HuH-7 (cell line): ENCODE data around the gene GPS2.

Experiments
- DNase-seq: peaks from one replicate; pipeline ENCODE4 v3.0.0; 2011; ENCODE audit warnings: low spot score

The GPS2 gene

DNA sequence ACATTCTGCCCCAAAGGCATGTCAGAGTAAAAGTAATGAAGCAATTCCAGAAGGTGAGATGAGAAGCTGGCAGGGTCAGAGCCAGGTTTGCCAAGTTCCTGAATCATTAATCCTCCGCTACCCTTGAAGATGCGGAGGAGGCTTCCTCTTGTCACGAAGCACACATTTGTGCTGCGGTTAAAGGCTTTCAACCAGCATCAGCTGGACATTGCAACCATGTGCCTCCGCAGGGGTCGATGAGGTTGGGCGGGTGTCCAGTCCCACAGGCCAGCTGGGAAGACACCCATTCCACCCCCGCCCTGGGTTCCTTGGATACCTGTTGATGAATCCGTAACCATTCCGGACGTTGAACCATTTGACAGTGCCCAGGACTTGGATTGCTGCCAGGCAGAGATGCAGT, 22.0 kb downstream of the GPS2 start:
- DNase-seq = no peak

DNA sequence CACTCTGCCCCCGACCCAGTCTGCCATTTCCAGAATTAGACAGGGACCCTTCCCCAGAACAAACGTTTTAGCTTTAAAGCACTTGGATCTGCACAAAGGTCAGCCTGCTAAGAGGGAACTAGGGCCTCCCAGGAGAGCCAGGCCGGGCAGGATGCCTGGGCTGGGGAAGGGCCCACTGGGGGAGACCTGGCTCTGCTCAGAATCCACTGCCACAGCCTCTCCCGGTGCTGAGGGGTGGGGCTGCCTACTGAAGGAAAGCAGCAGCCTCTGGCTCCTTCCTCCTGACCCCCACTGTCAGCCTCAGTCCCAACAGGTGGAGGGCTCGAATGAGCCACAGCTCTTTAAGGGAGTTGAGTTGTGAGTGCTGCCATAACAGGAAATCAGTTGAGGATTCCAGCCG, 22.4 kb downstream of the GPS2 start:
- no peak for DNase-seq

- DNase-seq = no peak
These were observed 23.0 kb downstream of the GPS2 start for GRCh38 chr17:7292194-7292593.

GRCh38 chr17:7290685-7291084, 24.5 kb downstream of the GPS2 start:
- no peak for DNase-seq

- no peak for DNase-seq
These were observed 25.0 kb downstream of the GPS2 start for GRCh38 chr17:7290166-7290565.

DNA sequence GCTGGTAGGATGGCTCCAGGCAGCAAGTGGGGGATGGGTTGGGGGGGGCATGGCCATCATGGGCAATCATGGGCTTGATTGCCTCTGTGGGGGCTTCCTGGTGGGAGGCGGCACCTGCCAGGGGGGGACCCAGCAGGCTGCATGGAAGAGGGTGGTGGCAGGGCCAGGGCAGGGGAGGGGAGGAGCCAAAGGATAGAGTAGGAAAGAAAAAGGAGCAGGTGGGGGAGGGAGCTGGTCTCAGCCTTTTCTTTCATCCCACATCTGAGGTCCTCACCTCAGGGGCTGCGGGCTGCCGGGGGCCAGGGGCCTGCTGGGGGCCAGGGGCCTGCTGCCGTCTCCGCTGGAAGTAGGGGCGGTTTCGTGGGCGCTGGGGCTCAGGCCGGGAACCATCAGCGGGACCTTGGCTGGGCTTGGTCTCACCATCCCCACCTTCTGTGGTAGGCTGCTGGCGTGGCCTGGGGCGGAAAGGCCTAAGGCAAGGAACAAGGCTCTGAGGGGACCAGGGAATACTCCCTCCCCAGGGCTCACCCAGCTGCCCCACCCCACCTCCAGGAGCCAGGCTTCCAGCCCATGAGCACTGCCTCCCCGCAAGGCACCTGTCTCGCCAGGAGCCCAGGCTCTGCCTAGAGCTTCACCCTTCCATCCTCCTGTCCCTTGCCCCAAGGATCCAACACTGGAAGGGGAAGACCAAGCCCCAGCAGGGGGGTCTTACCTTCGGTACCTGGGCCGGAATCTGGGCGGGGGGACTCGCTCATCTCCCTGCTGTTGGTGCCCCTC, 25.7 kb downstream of the GPS2 start:
- no peak for DNase-seq

- DNase-seq = no peak
These were observed 29.5 kb downstream of the GPS2 start for GRCh38 chr17:7285679-7286078.

DNA sequence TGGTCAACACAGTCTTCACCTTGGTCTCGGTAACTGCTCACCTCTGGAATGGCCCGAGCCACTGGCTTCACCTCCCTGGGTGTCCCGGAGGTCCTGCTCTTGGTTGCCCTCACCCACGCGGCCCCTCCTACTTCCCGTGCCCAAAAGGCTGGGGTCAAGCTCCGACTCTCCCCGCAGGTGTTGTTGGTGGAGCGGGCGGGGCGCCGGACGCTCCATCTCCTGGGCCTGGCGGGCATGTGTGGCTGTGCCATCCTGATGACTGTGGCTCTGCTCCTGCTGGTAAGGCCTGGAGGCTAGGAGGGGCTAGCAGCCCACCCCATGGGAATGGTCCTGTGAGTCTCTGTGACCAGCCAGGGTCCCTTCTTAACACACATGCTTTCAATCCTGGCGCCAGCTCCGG, 30.2 kb downstream of the GPS2 start:
- DNase-seq = no peak

DNA sequence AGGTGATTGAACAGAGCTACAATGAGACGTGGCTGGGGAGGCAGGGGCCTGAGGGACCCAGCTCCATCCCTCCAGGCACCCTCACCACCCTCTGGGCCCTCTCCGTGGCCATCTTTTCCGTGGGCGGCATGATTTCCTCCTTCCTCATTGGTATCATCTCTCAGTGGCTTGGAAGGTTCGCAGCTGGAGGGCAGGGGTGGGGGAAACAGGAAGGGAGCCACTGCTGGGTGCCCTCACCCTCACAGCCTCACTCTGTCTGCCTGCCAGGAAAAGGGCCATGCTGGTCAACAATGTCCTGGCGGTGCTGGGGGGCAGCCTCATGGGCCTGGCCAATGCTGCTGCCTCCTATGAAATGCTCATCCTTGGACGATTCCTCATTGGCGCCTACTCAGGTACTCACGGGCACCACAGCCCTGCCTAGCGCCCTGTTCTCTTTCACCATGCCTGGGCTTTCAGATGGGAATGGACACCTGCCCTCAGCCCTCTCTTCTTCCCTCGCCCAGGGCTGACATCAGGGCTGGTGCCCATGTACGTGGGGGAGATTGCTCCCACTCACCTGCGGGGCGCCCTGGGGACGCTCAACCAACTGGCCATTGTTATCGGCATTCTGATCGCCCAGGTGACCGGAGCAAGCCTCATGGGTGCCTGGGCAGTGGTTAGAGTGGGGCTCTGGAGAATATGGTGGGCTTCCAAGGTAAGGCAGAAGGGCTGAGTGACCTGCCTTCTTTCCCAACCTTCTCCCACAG, 31.5 kb downstream of the GPS2 start:
- DNase-seq = no peak

DNA sequence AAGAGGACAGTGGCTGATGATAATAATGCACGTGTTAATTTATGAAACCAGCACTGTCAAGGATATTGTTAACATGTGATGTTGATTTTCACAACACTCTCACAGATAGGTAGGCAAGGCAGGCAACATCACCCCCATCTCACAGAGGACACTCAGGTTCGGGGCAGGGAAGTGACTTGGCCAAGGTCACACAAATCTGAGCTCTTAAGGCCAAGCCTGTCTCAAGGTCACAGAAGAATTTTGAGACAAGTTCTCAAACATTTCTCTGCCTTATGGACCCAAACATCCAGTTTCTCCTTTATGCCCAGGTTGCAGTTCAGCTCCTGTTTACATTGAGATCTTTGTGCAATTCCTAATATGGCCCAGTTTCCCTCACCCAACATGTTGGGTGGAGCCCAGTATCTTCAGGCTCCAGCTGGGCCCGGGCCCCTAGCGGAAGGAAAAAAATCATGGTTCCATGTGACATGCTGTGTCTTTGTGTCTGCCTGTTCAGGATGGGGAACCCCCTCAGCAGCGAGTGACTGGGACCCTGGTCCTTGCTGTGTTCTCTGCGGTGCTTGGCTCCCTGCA, 32.3 kb downstream of the GPS2 start:
- DNase-seq = no peak

DNA sequence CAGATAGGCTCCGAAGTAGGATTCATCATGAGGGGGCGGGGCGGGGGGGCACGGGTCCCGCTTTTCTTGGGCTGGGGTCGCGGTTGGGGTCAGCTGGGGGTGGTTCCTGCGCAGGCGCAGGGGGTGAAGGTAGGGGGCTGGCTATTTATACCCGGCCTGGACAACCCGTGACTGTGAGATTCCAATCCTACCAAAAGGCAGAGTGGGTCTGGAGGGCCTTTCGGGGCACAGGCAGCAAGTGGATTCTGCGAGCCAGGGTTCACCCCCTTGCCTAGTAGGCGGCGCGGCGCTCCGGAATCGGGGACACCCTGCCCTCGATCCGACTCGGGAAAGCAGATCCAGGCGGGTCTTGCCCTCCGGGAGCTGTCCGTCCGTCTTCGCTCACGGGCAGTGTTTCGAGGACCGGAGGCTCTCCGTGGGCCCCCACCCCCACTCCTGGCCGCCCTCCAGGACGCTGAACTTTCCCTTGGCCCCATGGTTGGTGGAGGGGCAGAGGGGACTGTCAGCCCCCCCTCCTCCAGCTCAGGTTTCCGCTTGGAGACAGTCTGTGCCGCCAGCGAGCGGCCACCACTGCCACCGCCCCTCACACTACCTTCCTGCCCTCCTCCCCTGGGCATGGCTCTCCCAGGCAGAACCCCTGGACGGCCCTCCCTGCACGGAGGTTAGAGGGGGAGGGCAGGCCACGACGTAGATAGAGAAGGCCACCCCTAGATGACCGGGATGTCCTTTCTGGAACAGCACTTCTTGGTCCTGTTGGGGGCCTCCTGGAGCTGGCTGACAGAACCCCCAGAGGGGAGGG, 33.0 kb downstream of the GPS2 start:
- no peak for DNase-seq

- peak; percentile 98 for DNase-seq
These were observed 33.8 kb downstream of the GPS2 start, which contains the start of gene SLC2A4 for GRCh38 chr17:7281074-7281952. TSS of gene SLC2A4 (plus strand) at chr17:7281718. CDS start at chr17:7281935, 217 bp downstream.

DNA sequence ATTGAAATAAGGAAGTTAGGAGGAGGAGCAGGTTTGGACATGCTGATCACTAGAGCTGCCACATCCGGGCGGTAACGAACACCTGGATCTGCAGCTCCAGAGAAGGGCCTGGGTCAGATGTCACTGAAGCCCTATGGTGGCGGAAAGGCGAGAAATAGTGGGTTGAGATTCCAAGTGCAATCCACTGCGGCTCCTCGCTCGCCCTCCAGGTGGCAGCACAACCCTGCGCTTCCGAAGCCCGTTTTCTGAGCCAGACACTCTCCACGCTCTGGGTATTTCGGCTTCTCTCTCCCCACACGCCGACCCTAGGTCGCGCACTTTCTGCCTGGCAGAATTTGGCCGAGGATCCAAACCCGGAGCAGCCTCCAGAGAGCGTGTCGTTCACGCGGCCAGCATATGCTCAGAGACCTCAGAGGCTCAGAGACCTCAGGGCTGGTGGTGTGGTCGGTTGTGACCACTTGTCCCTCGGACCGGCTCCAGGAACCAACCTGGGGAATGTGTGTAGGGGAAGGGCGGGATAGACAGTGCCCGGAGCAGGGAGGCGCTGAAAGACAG, 34.6 kb downstream of the GPS2 start:
- DNase-seq = peak; percentile 73

DNA sequence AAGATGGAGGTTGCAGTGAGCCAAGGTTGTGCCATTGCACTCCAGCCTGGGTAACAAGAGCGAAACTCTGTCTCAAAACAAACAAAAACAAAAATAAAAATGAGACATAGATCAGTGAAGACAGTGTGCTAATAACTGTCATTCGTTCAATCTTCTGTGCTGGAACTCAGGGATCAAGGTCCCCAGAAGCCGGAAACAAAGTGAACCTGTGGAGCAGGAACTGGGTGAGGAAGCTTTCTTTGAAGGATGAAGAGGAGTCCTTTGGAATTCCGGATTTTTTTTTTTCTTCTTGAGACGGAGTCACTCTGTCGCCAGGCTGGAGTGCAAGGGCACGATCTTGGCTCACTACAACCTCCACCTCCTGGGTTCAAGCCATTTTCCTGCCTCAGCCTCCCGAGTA, 35.7 kb downstream of the GPS2 start:
- no peak for DNase-seq

DNA sequence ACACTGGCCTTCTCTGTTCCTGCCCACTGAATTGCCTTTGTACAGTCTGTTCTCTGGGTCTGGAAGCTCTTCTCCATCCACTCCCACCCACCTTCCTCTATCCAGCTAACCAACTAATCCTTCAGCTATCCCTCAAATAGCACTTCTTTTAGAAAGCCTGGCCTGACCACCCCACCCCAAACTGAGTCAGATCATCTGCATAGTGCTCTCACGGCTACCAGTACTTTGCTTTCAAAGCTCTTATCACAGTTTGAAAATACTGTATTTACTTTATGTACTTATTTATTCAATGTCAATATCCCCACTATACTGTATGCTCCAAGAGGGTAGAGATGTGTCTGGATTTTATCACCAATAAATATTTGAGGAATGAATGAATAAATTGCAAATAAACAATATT, 48.4 kb downstream of the GPS2 start:
- DNase-seq = no peak

GRCh38 chr17:7263801-7264078, 51.4 kb downstream of the GPS2 start:
- no peak for DNase-seq

DNA sequence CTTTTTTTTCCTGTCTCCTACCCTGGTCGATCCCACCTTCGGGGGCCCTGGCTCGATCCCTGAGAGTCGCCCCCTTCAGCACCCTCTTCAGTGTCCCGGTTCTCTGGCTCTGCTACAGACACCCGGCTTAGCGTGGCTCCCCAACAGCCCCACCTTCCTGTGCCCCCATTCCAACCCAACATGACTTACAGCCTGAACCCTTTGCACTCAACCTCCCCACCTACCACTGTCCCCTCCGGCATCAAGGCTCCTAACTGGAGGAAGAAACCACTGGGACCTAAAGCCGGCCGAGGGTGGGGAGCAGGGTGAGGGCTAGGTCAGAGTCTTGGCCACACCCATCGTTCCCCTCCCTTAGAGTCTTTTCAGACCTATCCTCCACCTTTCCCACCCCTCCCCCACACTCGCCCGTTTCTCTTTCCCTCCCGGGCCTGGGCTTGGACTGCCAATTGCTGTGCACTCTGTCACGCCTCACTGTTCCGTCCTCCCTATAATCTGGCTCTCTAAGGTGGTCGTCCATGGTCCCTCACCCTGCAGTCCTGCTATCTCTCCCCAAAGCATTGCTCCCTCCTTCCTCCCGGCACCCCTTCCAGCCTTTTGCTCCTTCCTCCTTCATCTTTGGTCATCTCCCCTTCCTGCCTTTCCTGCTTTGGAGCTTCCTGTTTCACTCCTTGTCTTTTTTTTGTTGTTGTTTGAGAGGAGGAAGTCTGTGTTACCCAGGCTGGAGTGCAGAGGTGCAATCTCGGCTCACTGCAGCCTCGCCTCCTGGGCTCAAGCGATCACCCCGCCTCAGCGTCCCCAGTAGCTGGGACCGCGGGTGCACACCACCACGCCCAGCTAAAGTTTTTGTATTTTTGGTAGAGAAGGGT, 52.0 kb downstream of the GPS2 start:
- no peak for DNase-seq
